SJSA1 (cell line): ENCODE data around the gene SLC39A13. TPM values are rescaled to one million over a fixed set of nuclear protein-coding genes. Genes with fewer than 3 reads are reported as not detected.

ENCODE experiments used
- DNase-seq, 2 experiments: peaks; one replicate each; pipeline ENCODE4 v3.0.0-alpha.2; 2015 to 2020; ENCODE audit warnings: low spot score in 2 of 2, low read depth in 1 of 2
- H3K27ac ChIP-seq: fragments of 250-450 bp; sonication (Bioruptor Pico); 2 replicates; pipeline ENCODE4 v1.5.1; 2020; ENCODE audit warnings: mild to moderate bottlenecking, moderate library complexity
- H3K27me3 ChIP-seq: fragments of 250-450 bp; sonication (Bioruptor Pico); replicated peaks from 2 replicates; pipeline ENCODE4 v1.5.1; 2020; ENCODE audit warnings: mild to moderate bottlenecking, moderate library complexity
- H3K36me3 ChIP-seq: fragments of 250-450 bp; sonication (Bioruptor Pico); 2 replicates; pipeline ENCODE4 v1.5.1; 2020; ENCODE audit warnings: mild to moderate bottlenecking
- H3K4me1 ChIP-seq: fragments of 250-450 bp; sonication (Bioruptor Pico); replicated peaks from 2 replicates; pipeline ENCODE4 v1.6.1; 2021; ENCODE audit warnings: mild to moderate bottlenecking
- H3K4me3 ChIP-seq: fragments of 250-450 bp; sonication (Bioruptor Pico); 2 replicates; pipeline ENCODE4 v1.5.1; 2020; ENCODE audit warnings: mild to moderate bottlenecking
- H3K9me3 ChIP-seq: fragments of 250-450 bp; sonication (Bioruptor Pico); replicated peaks from 2 replicates; pipeline ENCODE4 v1.5.1; 2020; ENCODE audit warnings: mild to moderate bottlenecking
- total RNA-seq: library from RNA; depleted of rRNA; stranded (reverse); fragments of >200 nt; shearing (Covaris generic); gene quantifications from 2 replicates; pipeline ENCODE4 v1.2.3, GENCODE V29; 2014

Gene SLC39A13
- total RNA-seq, 1 experiment from 2014 or later, result 42.0 TPM

DNA sequence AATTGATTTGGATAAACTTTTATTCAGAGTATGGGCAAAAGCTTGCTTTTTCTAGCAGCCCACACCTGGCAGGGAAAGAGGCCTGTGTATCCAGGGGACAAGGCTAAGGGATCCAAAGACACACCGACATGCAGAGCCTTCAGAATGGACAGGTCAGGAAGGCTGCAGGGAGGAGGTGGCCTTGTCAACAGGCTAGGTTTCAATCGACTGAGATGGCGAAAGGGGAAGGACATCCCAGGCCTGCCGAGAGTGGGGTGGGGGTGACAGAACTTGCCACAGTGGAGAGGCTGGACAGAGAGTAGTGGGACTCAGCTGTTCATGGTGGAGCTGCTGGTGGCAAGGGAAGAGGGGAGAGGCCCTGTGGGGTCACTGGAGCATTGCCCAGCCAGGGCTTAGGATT, 5.3 kb upstream of the SLC39A13 start:
- Histone ChIP-seq H3K4me1 (peaks cover 10% of the 10 kb centered on the region), H3K9me3 (no peaks in the 10 kb centered on the region), H3K27ac (no peak overlapping the region), H3K27me3 (no peaks in the 10 kb centered on the region), H3K36me3 (no peaks in the 10 kb centered on the region), H3K4me3 (no peak overlapping the region)
- DNase-seq, result no peak

DNA sequence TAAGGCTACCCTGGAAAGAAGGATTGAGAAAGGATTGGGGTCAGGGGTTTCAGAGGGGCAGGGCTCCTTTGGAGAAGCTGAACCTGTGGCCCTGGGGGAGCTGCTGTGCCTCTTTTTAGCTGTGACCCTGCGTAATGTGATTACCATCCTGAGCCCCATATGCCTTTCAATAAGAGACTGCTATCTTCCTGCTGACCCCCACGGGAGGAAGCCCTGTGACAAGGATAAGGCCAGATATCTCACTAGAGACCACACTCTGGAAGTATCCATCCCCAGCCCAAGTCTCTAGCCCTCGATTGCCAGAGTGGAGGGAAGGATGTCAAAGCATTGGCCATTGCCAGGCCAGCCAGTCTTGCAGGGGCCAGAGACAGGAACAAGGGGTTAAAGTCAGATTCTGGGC, 4.8 kb upstream of the SLC39A13 start:
- Histone ChIP-seq H3K4me3 (no peak overlapping the region), H3K27me3 (no peaks in the 10 kb centered on the region), H3K4me1 (peaks cover 10% of the 10 kb centered on the region), H3K9me3 (no peaks in the 10 kb centered on the region), H3K27ac (no peak overlapping the region), H3K36me3 (no peaks in the 10 kb centered on the region)
- no peak for DNase-seq

DNA sequence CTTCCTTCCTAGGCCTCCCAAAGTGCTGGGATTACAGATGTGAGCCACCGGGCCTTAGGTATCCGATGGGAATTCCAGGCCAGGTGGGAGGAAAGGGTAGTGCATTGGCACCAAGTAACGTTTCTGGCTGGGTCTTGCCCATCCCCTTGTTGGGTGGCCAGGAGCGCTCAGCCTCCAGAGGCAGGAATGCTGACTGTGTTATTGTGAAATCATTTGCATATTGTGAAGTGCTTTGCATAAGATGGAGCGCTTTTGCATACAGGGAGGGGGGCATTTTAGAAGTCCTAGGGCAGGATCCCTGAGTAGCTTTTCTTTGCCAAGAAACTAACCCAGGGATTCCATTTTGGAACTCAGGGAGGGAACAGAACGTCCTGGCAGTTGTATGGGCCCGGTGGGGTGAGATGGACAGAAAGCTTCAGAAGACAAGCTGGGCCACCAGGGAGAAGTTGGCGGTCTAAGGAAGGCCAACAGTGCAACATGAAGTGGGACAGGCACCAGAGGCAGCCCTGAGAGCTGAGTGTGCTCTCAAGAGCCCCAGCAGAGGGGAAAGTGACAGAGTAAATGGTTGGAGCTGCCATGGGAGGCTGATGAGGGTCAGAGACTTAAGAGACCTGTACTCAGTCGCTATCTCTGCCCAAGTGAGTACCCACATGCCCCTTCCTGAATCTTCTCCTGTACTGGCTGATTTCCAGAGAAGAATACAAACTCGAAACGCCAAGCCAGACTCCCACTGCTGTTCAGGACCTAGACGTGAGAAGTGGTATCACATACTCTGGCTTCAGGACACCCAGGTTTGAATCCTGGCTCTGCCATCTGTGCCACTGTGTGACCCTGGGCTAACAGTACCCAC, 1.3 kb upstream of the SLC39A13 start:
- H3K9me3 ChIP-seq, result no peaks in the 10 kb centered on the region
- peak overlapping the region; percentile 65 for H3K4me3 ChIP-seq
- DNase-seq, result no peak
- H3K27ac ChIP-seq, result peak overlapping the region; percentile 82
- H3K4me1 ChIP-seq, result peaks cover 24% of the 10 kb centered on the region
- peaks cover 21% of the 10 kb centered on the region for H3K36me3 ChIP-seq
- no peaks in the 10 kb centered on the region for H3K27me3 ChIP-seq

DNA sequence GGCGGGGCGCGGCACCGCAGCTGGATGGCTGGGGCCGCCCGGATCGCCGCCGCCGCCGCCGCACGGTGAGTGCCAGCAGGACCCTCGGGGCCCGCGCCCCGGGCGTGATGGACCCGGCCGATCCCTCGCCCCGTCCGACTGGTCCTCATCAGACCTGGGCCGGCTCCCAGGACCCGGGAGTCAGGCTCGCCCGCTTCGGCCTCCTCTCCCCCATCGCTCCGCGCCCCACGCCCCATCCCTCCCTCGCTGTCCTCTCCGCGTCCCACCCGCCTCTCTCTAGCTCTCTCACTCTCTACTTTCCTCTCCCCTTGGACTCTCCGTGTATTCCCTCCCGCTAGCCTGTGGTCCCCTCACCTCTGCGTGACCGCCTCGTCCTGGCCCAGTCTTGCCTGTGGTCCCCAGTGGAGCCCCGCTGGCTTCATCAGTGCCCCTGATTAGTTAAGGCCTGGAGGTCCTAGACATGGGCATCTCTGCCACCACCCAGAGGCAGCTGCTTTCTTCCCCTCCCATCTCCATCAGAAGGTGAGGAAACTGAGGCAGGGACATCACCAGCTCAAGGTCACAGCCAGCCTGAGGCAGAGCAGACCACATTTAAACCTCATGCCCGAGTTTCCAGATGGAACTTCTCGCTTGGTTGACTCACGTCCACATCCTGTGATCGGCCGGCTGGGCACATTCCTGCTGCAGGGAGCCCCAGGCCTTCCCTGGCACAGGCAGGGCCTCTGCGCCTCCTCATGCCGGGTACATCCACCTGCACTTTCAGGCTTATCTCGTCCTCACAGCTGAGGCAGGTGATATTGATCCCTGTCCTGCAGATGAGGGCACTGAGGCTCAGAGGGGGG, 429 bp downstream of the SLC39A13 start:
- Histone ChIP-seq H3K4me1 (peaks cover 24% of the 10 kb centered on the region), H3K4me3 (peak overlapping the region; percentile 65), H3K27ac (peak overlapping the region; percentile 63), H3K27me3 (no peaks in the 10 kb centered on the region), H3K9me3 (no peaks in the 10 kb centered on the region), H3K36me3 (peaks cover 33% of the 10 kb centered on the region)
- peak; percentile 65 to 81 for DNase-seq

DNA sequence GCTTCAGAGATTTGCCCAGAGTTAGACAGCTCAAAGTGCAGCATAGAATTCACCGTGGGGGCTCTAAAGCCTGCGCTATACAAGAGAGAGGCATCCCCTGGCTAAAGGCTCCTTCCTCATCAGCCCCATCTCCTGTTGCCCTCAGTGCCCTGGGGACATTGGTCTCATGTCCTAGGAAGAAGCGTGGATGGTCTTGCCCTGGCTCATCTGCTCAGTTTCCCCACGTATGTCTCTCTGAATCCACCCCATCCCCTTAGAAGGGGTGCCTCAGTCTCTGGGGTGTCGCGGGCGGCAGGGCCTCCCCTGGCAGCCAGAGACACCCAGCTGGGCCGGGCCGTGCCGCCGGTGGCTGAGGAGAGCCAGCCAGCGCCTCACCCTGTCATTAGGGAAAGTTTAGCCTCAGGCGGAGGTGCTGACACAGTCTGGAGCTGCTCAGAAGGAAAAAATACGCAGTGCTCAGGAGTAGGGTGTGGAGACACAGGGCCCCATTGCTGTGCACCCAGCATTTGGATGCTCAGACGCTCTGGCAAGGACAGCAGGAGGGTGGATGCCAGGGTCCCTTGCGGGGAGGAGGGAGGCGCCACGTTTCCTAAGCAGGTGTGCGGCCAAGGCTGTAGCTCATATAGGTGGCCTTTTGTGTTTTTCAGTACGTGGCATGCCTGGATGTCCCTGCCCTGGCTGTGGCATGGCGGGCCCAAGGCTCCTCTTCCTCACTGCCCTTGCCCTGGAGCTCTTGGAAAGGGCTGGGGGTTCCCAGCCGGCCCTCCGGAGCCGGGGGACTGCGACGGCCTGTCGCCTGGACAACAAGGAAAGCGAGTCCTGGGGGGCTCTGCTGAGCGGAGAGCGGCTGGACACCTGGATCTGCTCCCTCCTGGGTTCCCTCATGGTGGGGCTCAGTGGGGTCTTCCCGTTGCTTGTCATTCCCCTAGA, 1.3 kb downstream of the SLC39A13 start:
- H3K4me1 ChIP-seq, result peaks cover 27% of the 10 kb centered on the region
- no peak for DNase-seq
- H3K4me3 ChIP-seq, result peak overlapping the region; percentile 65
- H3K9me3 ChIP-seq, result no peaks in the 10 kb centered on the region
- H3K36me3 ChIP-seq, result peaks cover 42% of the 10 kb centered on the region
- H3K27ac ChIP-seq, result peak overlapping the region; percentile 63
- no peaks in the 10 kb centered on the region for H3K27me3 ChIP-seq

DNA sequence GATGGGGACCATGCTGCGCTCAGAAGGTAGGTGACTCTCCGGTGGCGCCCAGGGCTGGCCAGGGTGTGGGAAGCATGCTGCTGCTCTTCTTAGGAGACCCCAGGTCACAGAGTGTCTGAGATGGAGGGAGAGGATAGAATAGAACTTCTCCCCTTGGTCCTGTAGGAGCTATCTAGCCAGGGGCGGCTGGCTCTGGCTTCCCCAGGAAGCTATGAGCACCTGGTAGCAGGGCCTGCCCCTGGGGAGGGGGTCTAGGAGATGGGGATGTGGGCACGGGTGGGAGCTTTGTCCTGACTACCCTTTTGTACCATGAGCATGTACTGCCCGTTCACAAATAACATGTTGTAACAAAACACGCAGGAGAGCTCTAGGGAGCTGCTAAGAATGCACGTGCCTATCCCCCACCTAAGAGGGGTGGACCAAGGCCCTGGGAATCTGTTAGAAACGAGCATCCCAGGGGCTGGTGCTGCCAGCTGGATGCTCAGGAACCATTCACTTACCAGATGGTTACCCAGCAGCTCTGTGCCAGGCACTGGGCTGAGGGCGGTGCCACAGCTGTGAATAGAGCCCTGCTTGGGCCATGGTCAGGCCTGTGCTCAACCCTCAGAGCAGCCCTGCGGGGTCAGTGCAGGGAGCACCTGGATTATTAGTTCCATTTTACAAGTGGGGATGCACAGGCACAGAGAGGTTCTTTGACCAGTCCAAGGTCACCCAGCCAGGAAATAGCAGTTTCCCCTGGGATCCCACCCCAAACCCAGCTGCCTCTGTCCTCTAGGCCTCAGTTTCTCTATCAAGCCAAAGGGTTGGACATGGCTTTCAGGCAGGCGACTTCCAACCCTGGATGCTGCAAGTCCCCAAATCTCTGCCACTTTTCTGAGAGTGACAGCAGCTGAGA, 2.2 kb downstream of the SLC39A13 start:
- DNase-seq, result no peak
- no peak overlapping the region for H3K4me3 ChIP-seq
- H3K9me3 ChIP-seq, result no peaks in the 10 kb centered on the region
- H3K27me3 ChIP-seq, result no peaks in the 10 kb centered on the region
- peaks cover 32% of the 10 kb centered on the region for H3K4me1 ChIP-seq
- peaks cover 51% of the 10 kb centered on the region for H3K36me3 ChIP-seq
- H3K27ac ChIP-seq, result no peak overlapping the region

DNA sequence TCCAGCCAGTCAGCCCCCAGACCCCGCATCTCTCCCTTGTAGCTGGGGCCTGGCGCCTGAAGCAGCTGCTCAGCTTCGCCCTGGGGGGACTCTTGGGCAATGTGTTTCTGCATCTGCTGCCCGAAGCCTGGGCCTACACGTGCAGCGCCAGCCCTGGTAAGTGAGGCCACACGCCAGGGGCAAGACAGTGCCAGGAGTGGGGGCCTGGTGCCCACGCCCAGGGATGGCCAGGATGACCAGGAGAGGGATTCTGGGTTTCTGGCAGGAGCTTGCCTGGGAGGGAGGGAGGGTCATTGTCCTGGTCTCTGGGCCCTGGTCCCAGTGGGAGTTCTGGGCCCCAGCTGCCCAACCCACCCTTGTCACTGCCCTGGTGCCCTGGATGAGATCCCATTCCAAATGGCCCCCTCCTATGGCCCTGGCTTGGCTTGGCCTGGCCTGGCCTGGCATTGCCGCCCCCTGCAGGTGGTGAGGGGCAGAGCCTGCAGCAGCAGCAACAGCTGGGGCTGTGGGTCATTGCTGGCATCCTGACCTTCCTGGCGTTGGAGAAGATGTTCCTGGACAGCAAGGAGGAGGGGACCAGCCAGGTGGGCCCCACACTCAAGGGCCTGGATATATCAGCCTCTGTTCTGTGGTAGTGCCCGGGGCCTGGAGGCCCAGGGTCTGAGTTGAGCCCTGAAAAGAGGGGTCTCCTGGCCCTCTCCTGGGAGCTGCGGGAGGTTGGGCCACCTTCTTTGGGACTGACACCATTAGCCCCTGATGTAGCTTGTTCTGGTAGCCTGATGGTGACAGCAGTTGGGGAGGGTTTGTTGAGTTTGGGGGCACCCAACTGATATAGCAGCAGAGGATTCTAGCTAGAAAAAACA, 3.7 kb downstream of the SLC39A13 start:
- Histone ChIP-seq H3K4me3 (no peak overlapping the region), H3K27ac (no peak overlapping the region), H3K9me3 (no peaks in the 10 kb centered on the region), H3K27me3 (no peaks in the 10 kb centered on the region), H3K36me3 (peaks cover 61% of the 10 kb centered on the region), H3K4me1 (peaks cover 46% of the 10 kb centered on the region)
- peak in 1 of 2 experiments; percentile 70 for DNase-seq

DNA sequence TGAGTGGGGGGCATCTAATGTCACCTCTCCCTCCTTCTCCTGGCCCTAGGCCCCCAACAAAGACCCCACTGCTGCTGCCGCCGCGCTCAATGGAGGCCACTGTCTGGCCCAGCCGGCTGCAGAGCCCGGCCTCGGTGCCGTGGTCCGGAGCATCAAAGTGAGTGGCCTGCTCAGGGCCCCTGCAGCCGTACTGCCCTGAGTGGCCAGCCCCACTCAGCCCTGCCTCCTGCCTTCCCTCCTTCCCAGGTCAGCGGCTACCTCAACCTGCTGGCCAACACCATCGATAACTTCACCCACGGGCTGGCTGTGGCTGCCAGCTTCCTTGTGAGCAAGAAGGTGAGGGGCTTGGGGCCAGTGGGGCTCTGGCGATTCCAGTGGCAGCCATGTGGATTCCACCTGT, 5.0 kb downstream of the SLC39A13 start:
- peaks cover 43% of the 10 kb centered on the region for H3K4me1 ChIP-seq
- H3K36me3 ChIP-seq, result peaks cover 73% of the 10 kb centered on the region

DNA sequence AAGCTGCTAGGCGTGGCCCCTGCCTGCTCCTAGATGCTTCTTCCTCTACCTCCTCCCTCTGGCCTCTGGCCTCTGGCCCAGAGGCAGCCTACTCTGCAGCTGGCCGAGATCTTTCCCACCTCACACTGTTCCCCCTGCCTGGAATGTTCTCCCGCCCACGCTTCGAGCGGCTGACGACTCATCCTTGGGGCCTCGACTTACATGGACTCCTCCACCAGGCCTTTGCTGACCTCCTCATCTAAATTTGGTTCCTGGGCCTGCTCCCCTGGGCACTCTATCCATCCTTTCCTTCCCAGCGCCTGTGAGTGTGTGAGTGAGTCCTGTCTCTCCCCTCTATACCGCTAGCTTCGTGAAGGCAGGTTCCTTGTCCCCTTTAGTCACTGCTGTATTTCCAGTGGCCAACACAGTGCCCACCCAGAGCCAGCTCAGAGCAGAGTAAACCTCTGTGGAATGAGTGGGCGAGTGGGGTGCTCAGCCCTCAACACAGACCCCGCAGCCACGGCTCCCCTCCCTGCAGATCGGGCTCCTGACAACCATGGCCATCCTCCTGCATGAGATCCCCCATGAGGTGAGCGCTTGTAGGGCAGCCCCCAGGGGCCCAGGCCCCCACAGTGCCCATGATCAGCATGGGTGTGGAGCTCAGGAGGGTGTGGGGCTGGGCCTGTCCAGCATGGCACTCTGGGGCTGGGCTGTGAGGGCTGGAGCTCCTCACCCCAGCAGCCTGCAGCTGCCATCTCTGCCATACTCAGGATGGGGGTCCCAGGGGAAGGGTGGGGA, 5.7 kb downstream of the SLC39A13 start:
- peaks cover 81% of the 10 kb centered on the region for H3K36me3 ChIP-seq
- no peaks in the 10 kb centered on the region for H3K27me3 ChIP-seq
- H3K9me3 ChIP-seq, result no peaks in the 10 kb centered on the region
- no peak overlapping the region for H3K27ac ChIP-seq
- peaks cover 40% of the 10 kb centered on the region for H3K4me1 ChIP-seq
- no peak overlapping the region for H3K4me3 ChIP-seq
- DNase-seq, result no peak

More for the DNA sequence above, 5.0 kb downstream of the SLC39A13 start:
- Histone ChIP-seq H3K27ac (no peak overlapping the region), H3K4me3 (no peak overlapping the region), H3K9me3 (no peaks in the 10 kb centered on the region), H3K27me3 (no peaks in the 10 kb centered on the region)
- DNase-seq, result no peak

DNA sequence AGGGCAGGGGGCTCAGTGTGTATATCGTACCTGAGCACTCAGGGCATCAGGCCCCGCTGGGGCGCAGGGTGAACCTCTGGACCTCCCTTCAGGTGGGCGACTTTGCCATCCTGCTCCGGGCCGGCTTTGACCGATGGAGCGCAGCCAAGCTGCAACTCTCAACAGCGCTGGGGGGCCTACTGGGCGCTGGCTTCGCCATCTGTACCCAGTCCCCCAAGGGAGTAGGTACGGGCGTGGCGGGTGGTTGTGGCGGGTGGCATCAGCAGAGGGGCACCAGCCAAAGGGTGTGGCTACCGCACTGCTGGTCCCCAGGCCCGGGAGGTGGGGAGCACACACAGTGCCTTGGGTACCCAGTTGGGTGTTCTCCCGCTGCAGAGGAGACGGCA, 6.3 kb downstream of the SLC39A13 start:
- Histone ChIP-seq H3K4me3 (no peak overlapping the region), H3K4me1 (peaks cover 34% of the 10 kb centered on the region), H3K36me3 (peaks cover 87% of the 10 kb centered on the region), H3K27me3 (no peaks in the 10 kb centered on the region), H3K9me3 (no peaks in the 10 kb centered on the region), H3K27ac (no peak overlapping the region)
- peak in 1 of 2 experiments; percentile 45 for DNase-seq

DNA sequence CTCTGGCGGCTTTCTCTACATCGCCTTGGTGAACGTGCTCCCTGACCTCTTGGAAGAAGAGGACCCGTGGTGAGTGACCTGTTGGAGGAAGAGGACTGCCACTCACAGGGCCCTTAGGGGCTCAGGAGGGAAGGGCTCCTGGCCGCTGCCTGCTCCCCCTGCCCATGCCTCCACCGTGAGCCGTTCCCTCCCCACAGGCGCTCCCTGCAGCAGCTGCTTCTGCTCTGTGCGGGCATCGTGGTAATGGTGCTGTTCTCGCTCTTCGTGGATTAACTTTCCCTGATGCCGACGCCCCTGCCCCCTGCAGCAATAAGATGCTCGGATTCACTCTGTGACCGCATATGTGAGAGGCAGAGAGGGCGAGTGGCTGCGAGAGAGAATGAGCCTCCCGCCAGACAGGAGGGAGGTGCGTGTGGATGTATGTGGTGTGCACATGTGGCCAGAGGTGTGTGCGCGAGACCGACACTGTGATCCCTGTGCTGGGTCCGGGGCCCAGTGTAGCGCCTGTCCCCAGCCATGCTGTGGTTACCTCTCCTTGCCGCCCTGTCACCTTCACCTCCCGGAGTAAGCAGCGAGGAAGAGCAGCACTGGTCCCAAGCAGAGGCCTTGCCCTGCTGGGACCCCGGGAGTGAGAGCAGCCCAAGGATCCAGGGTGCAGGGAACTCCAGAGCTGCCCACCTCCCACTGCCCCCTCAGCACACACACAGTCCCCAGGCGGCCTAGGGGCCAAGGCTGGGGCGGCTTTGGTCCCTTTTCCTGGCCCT, 6.9 kb downstream of the SLC39A13 start:
- peak overlapping the region; percentile 58 for H3K27ac ChIP-seq
- H3K4me3 ChIP-seq, result no peak overlapping the region
- DNase-seq, result no peak
- peaks cover 88% of the 10 kb centered on the region for H3K36me3 ChIP-seq
- no peaks in the 10 kb centered on the region for H3K9me3 ChIP-seq
- H3K4me1 ChIP-seq, result peaks cover 28% of the 10 kb centered on the region
- no peaks in the 10 kb centered on the region for H3K27me3 ChIP-seq
